Measurements from ENCODE around the gene MAST4.

The MAST4 gene

GRCh38 chr5:66702426-66702825, 106.2 kb downstream of the MAST4 start:
- no peak for DNase-seq

DNA sequence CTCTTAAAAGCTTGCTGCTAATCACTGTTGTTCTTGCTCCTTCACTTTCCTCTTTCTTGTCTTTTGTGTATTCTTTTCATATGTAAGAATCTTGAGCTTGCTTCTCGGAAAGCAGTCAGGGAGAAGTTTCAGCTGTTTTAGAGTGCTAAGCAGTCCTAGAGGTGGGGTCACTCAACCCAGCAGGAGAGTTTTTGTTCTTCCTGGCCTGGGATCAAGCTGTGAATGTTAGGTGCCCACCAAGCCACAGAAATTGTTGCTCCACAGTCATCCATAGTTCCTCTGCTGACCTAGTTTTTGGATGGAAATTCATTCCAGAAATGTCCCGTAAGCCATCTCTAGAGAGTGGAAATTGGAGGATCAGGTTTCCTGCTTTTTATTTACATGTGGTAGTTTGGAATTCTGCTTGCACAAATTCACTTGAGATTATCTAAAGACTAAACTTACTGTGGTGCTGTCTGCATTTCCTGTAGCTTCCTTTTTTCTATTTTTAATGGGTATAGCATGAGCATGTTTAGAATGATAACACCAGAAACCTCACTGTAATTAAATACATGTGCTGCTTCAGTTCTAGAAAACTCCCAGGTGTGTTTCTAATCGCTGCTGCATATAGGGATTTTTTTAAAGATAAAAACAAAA, 108.7 kb downstream of the MAST4 start:
- DNase-seq: no peak

- DNase-seq: no peak
Observed at GRCh38 chr5:66708368-66708767, 112.2 kb downstream of the MAST4 start.

DNA sequence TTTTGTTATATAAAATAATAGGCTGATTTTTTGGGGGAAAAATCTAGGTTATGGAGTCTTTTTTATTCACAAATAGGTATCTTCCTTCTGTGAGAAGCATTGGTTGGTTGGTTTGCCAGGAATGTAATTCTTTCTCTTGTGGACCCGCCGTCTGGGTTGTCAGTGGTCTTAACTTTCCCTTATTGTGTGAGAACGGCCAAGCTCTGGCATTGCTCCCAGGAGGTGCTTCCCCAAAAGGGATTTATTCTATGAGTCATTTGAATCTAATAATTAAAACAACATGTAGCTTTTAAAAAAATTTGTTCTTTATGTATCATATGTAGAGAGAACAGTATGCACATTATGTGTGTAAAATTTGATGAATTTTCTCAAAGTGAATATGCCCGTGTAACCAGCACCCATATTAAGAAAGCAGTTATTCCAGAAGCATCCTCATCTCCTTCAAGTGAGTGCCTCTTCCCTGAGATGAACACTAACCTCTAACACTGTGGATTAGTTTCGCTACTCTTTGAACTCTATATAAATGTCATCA, 114.4 kb downstream of the MAST4 start:
- DNase-seq: no peak

- no peak for DNase-seq
Observed at GRCh38 chr5:66713998-66714397, 117.8 kb downstream of the MAST4 start.

- DNase-seq: no peak
Observed at GRCh38 chr5:66717455-66718373, 121.5 kb downstream of the MAST4 start.

DNA sequence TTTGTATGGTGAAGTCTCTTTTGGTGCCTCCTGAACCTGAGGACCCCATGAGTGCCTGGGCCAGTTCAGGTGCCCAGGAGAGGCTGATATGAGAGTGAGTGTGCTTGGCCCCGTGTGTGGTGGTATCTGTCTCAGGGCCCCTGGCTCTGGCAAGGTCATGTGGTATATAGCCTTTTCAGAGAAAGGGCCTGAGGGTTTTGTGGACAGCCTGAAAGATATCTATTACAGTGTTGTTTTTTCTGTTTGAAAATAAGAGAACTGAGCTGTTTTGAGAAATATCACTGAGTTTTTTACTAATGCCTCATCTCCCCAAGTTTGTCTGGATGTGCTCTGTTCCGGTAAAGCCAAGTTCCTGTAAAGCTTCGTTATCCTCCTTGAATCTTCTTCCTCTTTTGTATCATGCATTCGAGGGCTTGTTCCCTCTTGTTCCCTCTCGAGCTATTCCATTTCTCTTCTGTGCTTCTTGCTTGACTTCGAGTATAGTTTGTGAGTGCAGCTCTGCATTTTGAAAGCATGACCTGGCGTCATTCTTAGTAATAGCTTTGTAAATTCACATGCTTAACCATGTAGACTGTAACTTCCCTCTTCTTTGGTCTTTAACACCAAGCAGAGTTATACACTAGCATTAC, 122.3 kb downstream of the MAST4 start:
- no peak for DNase-seq

DNA sequence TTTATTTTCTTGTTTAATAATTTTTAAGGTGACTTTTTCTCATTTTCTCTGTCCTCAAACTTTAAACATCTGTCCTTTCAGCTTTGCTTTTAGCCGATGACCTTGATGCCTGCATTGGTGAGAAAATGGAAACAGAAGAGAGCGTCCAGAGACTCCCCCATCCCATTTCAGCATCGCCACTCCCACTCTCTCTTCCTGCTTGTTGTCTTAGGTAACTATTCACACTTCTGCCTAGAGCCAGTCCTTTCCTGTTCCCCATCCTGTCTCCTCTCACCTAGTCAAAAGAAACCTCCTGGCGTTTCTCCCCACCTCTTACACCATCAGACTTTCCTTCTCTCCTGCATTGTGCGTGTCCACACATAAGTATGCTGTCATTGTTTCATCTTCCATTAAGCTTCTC, 124.6 kb downstream of the MAST4 start:
- DNase-seq: no peak

- no peak for DNase-seq
Observed at GRCh38 chr5:66722686-66723085, 126.5 kb downstream of the MAST4 start.

DNA sequence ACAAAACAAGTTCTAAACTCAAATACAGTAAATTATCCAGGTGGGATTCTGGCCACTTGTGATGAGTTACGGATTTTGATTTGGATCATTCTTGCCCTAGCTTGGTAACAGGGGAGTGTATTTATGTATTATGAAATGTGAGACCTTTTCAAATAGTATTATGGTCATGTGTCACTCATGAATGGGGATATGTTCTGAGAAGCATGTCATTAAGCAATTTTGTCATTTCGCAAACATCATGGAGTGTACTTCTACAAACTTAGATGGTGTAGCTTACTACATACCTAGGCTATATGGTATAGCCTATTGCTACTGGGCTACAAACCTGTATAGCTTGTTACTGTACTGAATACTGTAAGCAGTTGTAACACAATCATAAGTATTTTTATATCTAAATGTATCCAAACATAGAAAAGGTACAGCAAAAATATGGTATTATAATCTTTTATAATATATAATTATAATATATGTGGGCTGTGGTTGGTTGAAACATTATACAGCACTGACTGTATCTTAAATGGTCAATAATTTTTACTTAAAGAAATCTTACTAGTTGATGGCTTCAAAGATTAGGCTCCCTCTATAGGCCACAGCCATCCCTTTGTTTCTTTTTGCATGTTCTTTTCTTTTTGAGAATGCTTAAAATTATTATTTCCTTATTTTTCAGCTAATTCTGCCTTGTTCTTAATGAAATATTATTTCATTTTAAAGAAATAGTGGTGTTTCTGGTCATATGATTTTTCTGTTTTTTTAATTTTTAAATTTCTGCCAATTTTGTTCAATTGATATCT, 128.4 kb downstream of the MAST4 start:
- DNase-seq: no peak

GRCh38 chr5:66727630-66728029, 131.4 kb downstream of the MAST4 start:
- no peak for DNase-seq

DNA sequence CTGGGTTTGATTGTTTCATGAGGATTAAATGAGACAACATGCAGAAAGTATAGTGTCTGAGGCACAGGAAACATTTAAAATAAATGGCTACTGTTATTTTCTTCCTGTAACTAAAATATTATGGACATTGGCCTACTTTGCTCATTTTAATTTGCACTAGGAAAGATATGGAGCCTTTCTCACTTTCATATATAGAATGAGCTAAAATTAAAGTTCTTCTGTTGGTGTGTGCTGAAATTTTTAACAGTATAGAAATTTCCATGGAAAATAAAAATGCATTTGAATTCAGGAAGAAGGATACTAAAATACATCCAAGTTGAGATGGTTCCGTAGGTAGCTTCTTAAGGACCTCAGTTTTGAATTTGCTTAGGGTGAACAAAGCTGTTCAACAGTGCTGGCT, 131.9 kb downstream of the MAST4 start:
- DNase-seq: no peak

DNA sequence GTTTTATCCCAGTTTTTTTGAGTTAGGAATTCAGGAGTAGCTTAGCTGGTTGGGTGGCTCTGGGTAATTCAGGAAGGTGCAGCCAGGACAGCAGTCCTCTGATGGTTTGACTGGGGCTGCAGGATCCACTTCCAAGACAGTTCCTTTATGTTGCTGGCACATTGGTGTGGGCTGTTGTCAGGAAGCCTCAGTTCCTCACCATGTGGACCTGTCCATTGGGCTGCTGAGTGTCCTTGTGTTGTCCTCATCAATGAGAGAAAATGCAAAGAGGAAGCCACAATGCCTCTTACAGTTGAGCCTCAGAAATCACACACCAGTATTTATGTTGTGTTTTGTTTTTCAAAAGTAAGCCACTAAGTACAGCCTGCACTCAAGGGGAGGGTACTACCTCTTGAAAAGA, 140.9 kb downstream of the MAST4 start:
- DNase-seq: no peak

DNA sequence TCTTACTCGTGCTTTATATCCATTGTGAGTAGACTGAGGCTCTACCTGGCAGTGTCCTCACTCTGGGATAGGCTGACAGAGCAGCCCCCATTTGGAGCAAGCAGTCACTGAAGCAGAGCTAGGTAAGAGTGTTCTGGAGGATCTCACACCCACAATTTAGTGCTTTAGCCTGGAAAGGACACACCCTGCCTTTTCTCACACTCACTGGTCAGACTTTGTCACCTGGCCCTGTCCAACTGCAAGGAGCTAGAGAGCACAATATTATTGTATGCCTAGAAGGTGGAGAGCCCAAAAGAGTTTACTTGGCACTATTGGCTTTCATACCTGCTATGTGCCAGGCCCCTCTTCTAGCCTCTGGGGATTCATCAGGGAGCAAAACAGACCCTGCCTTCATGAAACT, 141.9 kb downstream of the MAST4 start:
- no peak for DNase-seq

GRCh38 chr5:66739021-66739420, 142.8 kb downstream of the MAST4 start:
- DNase-seq: no peak

- no peak for DNase-seq
Observed at GRCh38 chr5:66739951-66740350, 143.8 kb downstream of the MAST4 start.

- DNase-seq: no peak
Observed at GRCh38 chr5:66741394-66741793, 145.2 kb downstream of the MAST4 start.

- DNase-seq: no peak
Observed at GRCh38 chr5:66742083-66742895, 146.1 kb downstream of the MAST4 start.

- no peak for DNase-seq
Observed at GRCh38 chr5:66742896-66743247, 146.7 kb downstream of the MAST4 start.

DNA sequence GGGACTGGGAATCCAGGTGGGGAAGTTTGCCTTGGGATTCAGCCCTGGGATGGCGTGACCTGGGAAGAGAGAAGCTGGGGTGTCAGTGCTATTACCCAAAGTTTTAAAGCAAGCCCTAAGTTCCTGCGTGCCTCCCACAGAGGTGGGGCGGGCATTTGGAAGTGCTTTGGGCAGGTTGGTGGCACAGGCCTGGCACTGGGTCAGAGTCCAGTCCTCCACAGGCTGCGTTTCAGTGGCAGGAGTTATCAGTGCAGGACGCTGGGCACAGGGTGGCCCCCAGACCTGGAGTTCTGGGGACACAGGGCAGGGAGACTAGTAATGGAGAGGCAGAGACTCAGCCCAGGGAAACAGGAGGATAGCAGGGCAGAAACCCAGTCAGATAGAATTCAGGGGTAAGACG, 147.2 kb downstream of the MAST4 start:
- no peak for DNase-seq

DNA sequence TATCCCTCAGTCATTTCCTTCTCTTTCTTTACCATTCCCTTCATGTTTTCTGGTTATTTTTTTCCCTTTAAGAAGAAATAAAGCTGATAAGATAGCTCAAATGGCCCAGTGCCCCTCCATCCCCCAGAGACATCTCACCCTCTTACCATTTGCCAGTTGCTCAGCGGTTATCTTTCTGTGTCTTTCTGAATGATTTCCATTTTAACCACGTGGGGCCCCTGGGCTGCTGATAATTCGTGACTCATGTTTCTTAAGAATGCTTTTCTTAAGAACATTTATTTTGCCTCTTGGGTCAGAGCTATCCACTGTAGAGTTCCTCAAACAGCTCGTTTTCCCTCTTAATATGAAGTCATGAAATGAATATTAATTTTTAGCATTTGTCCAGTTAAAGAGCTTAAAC, 147.8 kb downstream of the MAST4 start:
- DNase-seq: no peak

DNA sequence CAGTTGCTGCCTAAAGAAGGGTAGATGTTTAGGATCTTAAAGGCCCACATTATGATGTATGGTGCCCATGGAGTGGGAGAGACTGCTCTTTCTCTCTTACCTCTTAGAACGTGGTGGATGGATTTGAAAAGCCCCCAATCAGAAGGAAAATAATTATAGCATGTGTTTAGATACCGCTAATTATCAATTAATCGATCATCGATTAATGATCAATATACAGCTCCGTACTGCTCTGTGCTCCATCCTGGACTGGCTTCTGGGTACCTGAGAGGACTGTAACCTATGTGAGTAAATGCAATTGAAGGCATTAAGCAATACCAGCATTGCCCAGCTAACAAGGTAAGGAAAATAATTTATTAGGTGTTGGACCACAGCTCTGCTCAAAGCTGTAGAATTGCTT, 149.1 kb downstream of the MAST4 start:
- DNase-seq: no peak
